PC-9 (cell line): ENCODE results near the gene PPP1R17.

ENCODE experiments used
- CTCF ChIP-seq: fragments of 200-600 bp; sonication (generic); conservative IDR thresholded peaks from 2 replicates; pipeline ENCODE4 v1.6.1; 2017; ENCODE audit warnings: mixed run types, antibody characterized with exemption, mild to moderate bottlenecking, moderate library complexity
- EZH2 ChIP-seq: fragments of 200-600 bp; sonication (generic); IDR thresholded peaks from 2 replicates; pipeline ENCODE4 v1.8.0; 2017; ENCODE audit warnings: antibody characterized with exemption, low read depth

GRCh38 chr7:31648288-31648687 is 38.7 kb upstream of the PPP1R17 start:
- no peak for TF ChIP-seq CTCF
- TF ChIP-seq EZH2, result no peak
